HG03039 (cell line): ENCODE results near the gene HIC2.
"Not testable (repeated sequence)": the region's sequence is repeated elsewhere in the genome, so short reads cannot be mapped to it uniquely, and the experiment has no call there.

Experiments used
- ATAC-seq: cut with Tn5 transposase; IDR thresholded peaks from one replicate; pipeline ENCODE4 v1.9.1; 2021; ENCODE audit warnings: mild to moderate bottlenecking, moderate library complexity; ENCODE audit not compliant: unreplicated experiment

HIC2 gene

GRCh38 chr22:21417227-21417746, at the start of gene HIC2:
TSS of gene HIC2 (plus strand) at chr22:21417371. CDS start at chr22:21442832, 25,461 bp downstream.
- ATAC-seq = peak; percentile 71

GRCh38 chr22:21368603-21369310, 48.4 kb upstream of the HIC2 start:
- not testable (repeated sequence) for ATAC-seq

GRCh38 chr22:21375880-21376279, 41.3 kb upstream of the HIC2 start:
- not testable (repeated sequence) for ATAC-seq

- ATAC-seq = not testable (repeated sequence)
Observed at GRCh38 chr22:21383701-21384467, 33.3 kb upstream of the HIC2 start, which contains the start of gene RIMBP3B. TSS of gene RIMBP3B (plus strand) at chr22:21383751. CDS start at chr22:21383859, 108 bp downstream.

GRCh38 chr22:21384468-21385357, 32.5 kb upstream of the HIC2 start:
- not testable (repeated sequence) for ATAC-seq

- ATAC-seq = not testable (repeated sequence)
Observed at GRCh38 chr22:21389480-21389879, 27.7 kb upstream of the HIC2 start.

- not testable (repeated sequence) for ATAC-seq
Observed at GRCh38 chr22:21390013-21390412, 27.2 kb upstream of the HIC2 start.

GRCh38 chr22:21394613-21395012, 22.6 kb upstream of the HIC2 start:
- not testable (repeated sequence) for ATAC-seq

GRCh38 chr22:21401197-21401969, 15.8 kb upstream of the HIC2 start:
- not testable (repeated sequence) for ATAC-seq

- ATAC-seq = not testable (repeated sequence)
Observed at GRCh38 chr22:21402763-21403314, 14.3 kb upstream of the HIC2 start.

- ATAC-seq = not testable (repeated sequence)
Observed at GRCh38 chr22:21407139-21407538, 10.0 kb upstream of the HIC2 start.

- ATAC-seq = not testable (repeated sequence)
Observed at GRCh38 chr22:21407792-21408191, 9.4 kb upstream of the HIC2 start.

- not testable (repeated sequence) for ATAC-seq
Observed at GRCh38 chr22:21416375-21416774, 796 bp upstream of the HIC2 start.

- not testable (repeated sequence) for ATAC-seq
Observed at GRCh38 chr22:21417853-21418252, 682 bp downstream of the HIC2 start.

- ATAC-seq = not testable (repeated sequence)
Observed at GRCh38 chr22:21418974-21419638, 1.9 kb downstream of the HIC2 start.

GRCh38 chr22:21420180-21420763, 3.1 kb downstream of the HIC2 start:
- ATAC-seq = not testable (repeated sequence)

- not testable (repeated sequence) for ATAC-seq
Observed at GRCh38 chr22:21424084-21424709, 7.0 kb downstream of the HIC2 start.
